HG02970 (cell line): ENCODE measurements around the gene SDK2.

Experiments used
- ATAC-seq: cut with Tn5 transposase; IDR thresholded peaks from one replicate; pipeline ENCODE4 v1.9.1; 2021; ENCODE audit warnings: mild to moderate bottlenecking, moderate library complexity, moderate number of reproducible peaks; ENCODE audit not compliant: unreplicated experiment, low FRiP score

The SDK2 gene

GRCh38 chr17:73412914-73413313 lies 231.3 kb downstream of the SDK2 start:
- no peak for ATAC-seq

- no peak for ATAC-seq
Measured at GRCh38 chr17:73411313-73411747, 232.9 kb downstream of the SDK2 start.

GRCh38 chr17:73410586-73411312 lies 233.5 kb downstream of the SDK2 start:
- ATAC-seq, result no peak

- ATAC-seq, result no peak
Measured at GRCh38 chr17:73404246-73404645, 240.0 kb downstream of the SDK2 start.

GRCh38 chr17:73402466-73402865 lies 241.8 kb downstream of the SDK2 start:
- ATAC-seq, result no peak

GRCh38 chr17:73401911-73402310 lies 242.3 kb downstream of the SDK2 start:
- ATAC-seq, result no peak

- ATAC-seq, result no peak
Measured at GRCh38 chr17:73400915-73401545, 243.2 kb downstream of the SDK2 start.

- no peak for ATAC-seq
Measured at GRCh38 chr17:73399056-73399455, 245.2 kb downstream of the SDK2 start.

- ATAC-seq, result no peak
Measured at GRCh38 chr17:73397856-73398540, 246.2 kb downstream of the SDK2 start.

GRCh38 chr17:73397278-73397826 lies 246.9 kb downstream of the SDK2 start:
- ATAC-seq, result no peak

GRCh38 chr17:73396431-73397277 lies 247.6 kb downstream of the SDK2 start:
- ATAC-seq, result no peak

- no peak for ATAC-seq
Measured at GRCh38 chr17:73394512-73395450, 249.5 kb downstream of the SDK2 start.

GRCh38 chr17:73393962-73394361 lies 250.3 kb downstream of the SDK2 start:
- ATAC-seq, result no peak

- no peak for ATAC-seq
Measured at GRCh38 chr17:73393381-73393780, 250.9 kb downstream of the SDK2 start.

GRCh38 chr17:73391331-73392265 lies 252.6 kb downstream of the SDK2 start:
- ATAC-seq, result no peak

- no peak for ATAC-seq
Measured at GRCh38 chr17:73390851-73391250, 253.4 kb downstream of the SDK2 start.

- ATAC-seq, result no peak
Measured at GRCh38 chr17:73390221-73390620, 254.0 kb downstream of the SDK2 start.

GRCh38 chr17:73389411-73389810 lies 254.8 kb downstream of the SDK2 start:
- ATAC-seq, result no peak
